ENCODE results near the gene BMPR1B.

Gene BMPR1B

DNA sequence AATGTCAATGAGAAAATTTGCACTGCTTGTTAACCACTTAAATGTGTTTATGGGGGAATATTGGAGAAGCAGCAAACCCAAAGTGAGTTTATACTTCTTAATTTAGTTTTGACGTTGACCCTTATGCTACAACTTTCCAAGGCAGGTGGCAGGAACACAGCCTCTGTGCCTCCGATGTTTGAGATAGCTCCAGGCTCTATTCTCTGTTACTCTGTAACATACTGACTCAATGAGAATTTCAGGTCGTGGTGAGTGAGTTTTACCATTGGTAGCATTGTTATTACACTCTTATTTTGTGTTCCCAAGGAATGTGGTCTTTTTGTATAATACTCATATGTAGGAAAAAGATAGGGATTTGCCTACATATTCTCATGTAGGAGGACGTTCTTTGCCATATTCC, 210.7 kb downstream of the BMPR1B start:
- no peak for DNase-seq

DNA sequence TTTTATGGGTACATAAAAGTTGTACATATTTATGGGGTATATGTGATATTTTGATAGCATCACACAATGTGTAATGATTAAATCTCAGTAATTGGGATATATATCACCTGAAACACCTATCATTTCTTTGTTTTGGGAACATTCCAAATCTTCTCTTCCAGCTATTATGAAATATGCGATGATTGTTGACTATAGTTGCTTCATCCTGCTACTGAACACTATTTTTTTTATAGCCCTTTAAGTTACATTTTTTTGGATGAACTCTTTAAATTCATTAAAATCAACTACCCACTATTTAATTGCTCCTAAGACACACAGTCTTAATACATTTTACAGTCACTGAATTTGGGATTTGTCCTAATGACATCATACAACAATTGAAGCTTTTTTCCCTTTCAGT, 212.9 kb downstream of the BMPR1B start:
- no peak for DNase-seq

DNA sequence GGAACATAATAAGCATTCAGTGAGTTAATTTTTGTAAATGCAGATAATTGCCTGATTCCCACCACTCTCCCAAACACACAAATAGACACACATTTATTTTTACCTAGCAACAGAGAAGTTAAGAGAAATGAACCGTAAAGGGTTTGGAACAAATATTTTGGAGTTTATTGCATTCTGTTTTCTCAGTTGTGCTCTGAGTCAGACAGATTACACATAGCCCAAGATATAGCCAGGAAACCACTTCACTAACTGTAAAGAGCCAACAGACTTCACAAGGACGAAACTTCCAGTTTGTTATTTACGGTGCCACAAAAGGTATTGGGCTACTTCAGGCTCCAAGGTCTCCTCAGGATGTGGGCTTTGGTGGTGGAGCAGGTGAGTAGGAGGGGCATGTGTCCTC, 217.0 kb downstream of the BMPR1B start:
- DNase-seq = no peak

DNA sequence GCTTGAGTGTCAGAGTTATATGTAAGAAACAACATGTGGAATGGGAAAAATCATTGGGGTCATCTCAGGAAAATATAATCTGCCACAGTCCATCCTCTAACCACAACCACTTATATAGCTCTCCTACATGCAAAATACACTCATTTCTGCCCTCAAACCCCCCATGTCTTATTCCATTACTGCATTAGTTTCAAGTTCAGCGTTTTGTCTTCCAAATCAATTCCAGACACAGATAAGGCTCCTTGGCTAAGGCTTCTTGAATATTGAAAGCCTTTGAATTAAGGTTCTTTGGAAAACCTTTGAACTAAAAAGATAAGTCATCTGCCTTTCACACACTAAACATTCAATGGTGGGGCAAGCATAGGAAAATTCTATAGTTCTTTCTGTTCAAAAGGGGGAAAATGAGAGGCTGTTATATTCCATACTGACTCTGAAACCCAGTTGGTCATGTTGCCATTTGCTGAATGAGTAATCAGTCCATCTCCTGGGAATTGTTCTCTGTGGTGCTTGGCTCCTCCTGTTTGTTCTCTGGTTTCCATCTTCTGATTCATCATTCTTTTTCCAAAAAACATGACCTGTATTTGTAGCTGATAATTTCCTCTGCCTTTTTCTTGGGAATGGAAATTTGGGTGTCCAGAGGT, 218.7 kb downstream of the BMPR1B start:
- no peak for DNase-seq

DNA sequence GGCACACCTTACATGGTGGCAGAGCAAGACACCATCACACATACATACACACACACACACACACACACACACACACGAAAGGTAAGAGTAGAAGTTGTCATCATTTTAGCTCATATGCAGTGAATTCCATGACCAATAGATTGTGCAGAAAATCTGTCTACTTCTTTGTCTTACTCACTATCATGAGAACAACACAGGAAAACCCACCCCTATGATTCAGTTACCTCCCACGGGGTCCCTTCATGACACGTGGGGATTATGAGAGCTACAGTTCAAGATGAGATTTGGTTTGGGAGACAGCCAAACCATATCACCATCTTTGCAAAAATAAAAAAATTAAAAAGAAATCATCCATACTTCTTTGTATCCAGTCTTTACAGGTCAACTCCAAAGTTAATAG, 221.1 kb downstream of the BMPR1B start:
- DNase-seq = no peak

DNA sequence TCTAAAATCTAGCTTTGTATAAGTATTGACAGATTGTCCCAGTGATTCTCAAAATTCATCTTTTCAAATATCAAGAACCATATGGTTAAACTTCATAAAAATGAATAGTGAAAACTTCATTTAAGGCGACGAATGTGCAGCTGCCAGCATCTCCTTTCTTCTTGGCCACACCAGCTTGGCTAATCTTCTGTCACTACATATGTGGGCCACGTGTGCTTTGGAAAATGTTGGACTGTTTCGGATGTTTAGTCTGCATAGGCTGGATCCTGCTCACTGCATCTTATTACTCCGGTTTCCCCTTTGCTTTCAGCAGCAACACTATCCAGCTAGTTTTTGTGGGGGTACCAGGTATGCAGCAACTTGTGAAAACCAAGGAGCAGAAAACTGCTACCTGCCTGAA, 221.9 kb downstream of the BMPR1B start:
- no peak for DNase-seq

DNA sequence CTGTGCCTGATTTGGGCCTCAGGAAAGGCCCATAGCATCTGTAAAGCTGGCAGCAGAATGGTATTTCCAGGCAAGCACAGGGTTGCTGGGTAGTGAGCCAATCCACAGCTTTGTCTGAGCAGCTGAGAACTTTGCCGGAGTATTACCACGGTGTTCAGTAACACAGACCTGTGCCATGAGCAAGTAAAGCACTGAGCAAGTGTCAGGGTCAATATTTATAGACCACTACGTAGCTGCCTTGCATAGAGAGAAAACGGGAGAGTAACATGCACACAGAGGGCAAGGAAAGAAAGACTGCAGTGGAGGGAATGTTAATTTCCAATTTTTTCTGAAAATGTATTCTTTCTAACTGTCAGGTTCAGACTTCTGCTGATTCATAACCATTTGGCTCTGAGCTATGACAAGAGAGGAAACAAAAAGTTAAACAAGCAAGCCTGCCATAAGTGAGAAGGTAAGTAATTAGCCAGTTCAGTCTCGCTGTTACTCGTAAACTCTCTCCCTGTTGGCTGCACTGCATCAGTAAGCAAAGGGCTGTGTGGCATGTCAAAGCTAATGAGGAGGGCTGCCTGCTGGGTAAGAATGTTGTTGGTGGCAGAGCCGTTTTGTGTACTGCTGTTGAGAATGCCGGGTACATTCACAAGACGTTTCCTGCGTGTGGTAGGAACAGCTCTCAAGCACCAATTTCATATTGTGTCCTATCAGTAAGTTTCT, 238.1 kb downstream of the BMPR1B start:
- no peak for DNase-seq

DNA sequence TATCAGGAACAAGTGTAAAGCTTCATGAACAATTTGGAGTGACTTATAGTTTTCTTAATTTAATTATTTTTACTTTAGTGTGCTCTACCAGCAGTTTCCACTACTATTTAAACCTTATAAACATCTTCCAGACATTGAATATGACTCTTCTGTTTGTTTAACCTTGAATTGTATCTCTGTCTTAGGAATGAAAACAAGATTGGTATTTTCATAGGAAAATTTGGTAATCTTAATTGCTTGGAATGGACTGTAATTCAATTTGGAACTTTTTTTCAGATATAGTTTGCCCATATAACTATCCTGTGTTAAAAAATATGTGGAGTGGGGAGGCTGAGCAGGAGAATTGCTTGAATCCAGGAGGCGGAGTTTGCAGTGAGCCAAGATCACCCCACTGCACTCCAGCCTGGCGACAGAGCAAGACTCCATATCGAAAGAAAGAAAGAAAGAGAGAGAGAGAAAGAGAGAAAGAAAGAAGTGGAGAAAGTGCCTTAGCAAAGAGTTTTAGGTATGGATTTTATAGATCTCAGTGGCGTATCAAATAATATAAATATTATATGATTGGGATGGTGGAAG, 242.4 kb downstream of the BMPR1B start:
- DNase-seq = no peak

DNA sequence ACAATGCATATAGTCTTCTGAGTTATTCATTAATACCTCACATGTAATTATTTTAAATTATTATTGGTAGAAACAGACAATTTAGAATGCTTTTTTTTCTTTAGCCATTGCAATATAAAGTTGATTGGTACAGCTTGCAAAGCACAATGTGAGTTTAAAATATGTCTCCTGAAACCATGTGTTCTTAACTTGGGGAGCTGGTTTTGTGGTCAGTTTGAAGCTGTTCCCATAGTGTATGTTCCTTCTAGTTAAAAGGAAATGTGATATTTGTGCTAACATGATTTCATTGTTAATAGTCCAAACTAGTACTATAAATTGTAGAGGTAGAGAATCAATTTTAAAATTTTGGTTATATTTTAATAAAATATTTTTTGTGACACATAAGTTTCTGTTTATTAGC, 247.2 kb downstream of the BMPR1B start:
- DNase-seq = no peak

DNA sequence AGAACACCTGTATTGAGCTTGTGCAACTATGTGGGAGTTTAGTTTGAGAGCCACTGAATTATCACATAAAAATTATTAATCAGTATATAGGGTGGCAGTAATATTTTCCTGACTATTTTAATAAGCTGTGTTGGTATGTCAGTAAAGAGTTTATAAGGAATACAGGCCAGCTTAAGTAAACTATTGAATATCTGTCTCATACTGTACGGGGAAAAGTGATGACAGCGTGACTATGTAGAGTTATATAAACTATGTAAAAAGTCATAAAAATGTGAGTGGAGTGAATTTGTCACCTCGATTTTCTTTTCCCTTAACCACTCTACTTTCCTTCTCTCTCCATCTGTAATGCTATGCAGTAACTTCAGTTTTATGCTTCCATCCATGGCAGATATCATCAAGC, 250.2 kb downstream of the BMPR1B start:
- DNase-seq = no peak

DNA sequence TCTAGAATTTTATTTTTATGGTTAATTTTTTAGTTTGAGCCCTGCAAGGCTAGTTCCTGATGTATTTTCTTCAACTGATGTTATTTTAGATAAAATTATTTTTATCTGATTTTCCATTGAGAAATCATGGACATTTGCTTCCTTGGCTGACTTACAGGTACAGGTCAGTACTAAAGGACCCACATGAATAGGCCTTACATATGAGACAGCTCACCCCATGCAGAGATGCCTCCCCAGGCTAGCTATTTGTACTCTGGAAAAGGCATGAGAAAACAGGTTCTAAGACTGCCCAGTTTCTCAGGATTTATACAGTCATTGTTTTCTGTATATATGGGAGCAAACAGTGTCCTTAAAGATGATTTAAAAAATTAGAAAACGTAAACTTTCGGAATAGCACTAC, 255.5 kb downstream of the BMPR1B start:
- no peak for DNase-seq

DNA sequence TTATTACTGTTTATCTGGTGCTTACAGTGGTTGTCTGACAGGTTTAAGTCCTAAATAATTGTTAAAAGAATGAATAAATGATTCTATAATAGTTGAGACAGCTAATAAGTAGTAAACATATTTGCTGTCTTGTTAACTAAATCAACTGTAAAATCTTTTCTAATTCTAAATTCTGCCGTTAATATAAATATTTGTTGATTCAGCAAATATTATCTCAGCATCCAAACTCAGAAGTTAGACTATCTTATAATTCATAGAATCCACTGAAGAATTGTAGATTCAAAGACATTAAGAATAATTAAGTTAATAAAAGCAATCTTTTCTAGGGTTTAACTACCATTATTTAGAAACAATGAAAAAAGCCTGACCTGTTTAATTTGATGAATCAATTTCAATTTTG, 256.3 kb downstream of the BMPR1B start:
- no peak for DNase-seq

DNA sequence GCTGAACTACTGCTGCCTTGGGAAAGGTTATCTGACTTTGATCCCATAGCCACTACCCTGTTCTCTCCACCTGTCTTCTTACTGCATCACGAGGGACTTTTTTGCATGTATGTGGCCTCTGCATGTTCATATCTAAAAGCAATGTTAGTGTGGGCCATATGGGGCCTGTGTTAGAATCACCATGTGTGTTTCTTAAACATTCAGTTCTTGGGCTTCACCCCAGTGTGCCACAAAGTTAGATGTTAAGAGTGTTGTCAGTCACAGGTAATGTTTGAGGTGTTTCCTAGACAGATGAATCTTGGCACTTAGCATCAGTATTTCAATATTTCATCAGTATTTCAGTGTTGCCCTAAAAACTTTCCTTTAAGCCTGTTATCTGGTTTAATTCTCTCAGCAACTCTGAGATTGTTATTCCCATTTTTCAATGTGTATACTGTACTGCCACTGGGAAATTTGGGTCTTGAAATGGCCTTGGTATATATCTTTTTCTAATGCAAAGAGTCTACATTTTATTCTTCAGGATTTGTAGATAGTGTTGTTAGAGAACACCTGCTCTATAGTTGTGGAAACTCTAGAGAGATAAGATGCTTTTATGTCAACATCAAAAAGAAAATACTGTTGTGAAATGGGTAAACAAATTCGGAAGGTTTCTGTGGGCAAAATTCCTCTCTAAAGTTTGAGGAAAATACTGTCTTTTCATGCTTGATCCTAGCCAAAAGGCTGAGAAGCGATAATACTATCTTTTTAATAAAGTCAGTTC, 259.7 kb downstream of the BMPR1B start:
- DNase-seq = no peak

DNA sequence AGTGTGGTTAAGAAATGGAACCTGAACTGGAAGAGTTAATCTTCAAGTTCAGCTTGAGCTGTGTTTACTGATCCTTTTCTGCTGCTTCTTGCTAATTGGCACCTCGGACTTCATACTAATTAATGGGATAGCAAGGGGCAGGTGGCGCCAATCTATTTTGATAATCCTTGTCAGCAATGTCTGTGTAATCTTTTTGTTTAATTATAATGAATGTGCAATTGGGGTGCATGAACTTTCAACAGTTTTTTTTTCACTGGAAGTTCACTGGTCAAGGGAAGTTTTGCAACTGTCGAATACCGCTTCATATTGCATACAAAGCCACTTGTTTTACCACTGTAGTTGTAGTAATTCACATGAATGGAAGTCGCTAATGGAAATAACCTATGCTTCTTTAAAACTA, 261.0 kb downstream of the BMPR1B start:
- DNase-seq = no peak

DNA sequence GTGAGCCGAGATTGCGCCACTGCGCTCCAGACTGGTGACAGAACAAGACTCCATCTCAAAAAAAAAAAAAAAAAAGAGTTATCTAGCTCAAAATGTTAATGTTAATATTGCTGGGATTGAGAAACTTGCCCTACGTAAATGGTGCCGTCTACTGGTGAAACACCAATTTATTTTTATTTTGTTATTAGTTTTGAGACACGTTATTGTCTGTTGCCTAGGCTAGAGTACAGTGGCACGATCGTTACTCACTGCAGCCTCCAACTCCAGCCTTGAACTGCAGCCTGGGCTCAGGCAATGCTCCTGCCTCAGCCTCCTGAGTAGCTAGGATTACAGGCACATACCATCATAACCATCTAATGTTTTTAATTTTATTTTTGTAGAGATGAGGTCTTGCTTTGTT, 262.8 kb downstream of the BMPR1B start:
- no peak for DNase-seq

DNA sequence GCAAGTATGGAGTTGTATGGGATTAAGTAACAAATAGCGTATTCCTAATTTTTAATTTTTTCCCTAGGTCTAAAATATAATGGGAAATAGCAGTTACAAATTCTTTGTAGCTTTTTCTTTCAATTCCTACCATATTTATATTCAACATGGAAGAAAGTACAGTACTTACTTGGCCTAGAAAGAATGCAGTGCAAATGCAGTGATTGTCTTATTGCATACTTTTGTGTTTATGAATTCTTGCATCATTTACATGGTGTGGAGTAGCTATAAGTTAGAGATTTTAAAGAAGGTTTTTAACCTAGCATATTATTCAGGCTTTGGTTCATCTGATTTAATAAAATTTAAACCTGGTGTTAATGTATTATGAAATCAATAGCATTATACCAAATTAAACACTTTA, 263.3 kb downstream of the BMPR1B start:
- DNase-seq = no peak

DNA sequence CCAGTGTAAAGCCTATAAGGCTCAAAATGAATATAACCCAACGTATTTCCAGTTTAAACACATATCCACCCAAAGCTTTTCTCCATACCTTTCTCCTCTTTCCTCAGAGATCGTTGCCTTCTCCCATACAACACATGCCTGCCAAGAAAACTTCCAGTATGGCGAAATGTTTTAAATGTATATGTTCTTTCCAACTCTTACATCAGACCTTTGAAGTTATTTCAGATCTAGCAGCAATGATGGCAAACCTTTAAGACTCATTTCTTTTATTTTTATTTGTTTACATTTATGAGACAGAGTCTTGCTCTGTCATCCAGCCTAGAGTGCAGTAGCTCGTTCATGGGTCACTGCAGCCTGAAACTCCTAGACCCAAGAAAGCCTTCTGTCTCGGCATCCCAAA, 265.4 kb downstream of the BMPR1B start:
- DNase-seq = no peak

DNA sequence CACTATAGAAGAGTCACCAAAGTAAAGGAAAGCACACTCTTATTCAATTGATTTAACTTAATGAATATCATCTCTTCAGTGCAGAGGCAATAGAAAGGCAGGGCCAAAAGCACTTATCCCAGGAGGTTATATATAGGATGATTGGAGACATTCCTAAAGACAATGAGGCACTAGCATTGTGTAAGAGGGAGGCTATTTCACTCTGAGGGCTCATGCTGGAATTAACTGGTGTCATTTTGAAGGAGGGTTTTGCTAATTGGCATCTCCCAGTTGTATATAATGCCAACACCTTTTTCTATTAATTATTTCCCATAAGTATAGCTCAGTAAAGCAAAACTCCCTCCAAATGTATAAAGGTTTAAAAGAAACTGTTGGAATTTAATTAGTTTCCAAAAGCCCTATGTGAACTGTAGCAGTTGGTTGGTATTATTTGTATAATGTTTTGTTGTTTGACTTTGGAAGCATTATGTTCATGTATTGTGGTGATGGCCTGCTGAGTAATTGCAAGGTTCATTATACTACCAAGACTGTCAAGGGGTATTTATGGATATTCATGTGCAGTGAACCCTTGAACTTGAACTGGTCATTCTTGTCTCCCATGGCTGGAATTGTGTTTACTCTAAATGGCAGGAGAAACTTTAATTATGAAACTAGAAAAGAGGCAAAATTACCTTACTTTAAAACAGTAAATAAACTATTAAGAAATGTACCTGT, 270.3 kb downstream of the BMPR1B start:
- no peak for DNase-seq

DNA sequence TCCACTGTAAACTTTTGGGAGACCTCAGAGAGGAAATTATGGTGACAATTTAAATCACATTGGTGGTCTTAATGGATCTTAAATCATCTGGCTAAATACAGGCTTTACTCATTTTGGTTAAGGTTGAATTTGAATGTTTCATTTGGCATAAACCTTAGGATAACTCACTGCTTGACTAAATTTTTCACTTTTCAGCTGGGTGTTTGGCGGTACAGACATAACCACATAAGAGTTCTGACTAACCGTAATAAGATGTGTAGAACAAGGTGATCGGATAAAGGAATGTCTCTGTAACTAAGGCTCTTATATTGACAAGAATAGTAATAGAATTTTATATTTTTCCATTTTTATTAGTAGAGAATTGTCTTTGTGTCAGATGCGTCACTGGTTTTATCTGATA, 281.0 kb downstream of the BMPR1B start:
- no peak for DNase-seq

DNA sequence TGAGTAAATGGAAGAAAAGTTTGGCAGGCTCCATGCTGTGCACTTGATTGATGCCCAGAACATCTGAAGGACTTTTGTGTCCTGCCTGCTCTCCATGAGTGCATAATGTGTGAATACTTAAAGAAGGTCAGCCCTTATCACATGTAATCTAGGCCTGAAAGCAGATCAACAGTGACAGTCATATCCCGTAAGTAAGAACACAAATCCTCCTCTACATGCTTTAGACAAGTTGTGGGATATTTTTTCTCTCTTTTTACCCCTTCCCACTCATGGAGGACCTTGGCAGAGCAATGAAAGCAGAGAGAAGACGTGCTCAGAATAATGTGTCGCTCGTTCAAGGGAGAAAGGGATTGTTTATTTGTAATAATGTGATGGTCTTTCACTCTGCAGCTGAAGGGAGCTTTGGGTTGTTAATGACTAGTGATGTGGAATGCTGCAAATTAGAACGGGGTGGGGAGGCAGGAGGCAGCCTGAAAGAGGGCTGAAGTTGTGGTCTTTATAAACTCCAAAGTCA, 286.6 kb downstream of the BMPR1B start:
- no peak for DNase-seq

DNA sequence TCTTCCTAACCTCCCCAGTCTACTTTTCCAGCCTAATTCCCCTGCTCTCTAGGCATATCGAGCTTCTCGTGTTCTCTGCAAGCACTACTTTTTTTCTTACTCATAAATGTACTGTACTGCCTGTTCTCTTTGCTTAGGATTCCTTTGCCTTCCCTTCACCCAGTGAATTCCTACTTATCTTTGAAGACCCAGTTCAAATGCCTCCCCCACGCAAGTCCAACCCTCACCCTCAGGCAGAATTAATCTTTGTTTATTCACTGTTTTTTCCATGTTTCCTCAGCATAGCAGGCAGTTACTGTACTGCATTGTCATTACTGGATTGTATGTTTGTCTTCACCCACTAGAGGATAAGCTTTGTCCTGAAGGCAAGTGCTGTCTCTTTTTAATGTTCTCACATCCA, 287.7 kb downstream of the BMPR1B start:
- DNase-seq = no peak

DNA sequence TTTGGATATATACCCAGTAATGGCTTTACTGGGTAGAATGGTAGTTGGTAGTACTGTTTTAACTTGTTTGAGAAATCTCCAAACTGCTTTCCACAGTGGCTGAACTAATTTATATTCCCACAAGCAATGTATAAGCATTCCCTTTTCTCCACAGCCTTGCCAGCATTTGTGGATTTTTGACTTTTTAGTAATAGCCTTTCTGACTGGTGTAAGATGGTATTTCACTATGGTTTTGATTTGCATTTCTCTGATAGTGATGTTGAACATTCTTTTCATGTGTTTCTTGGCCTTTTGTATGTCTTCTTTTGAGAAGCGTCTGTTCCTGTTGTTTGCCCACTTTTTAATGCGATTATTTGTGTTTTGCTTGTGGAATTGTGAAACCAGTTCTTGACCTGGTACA, 290.5 kb downstream of the BMPR1B start:
- no peak for DNase-seq
